T47D (cell line): Measurements from ENCODE around the gene AGMAT.
A peak's percentile ranks its signal among the peaks of the same experiment; 100 is the strongest.

Experiments used
- DNase-seq, 2 experiments: peaks; one replicate each; pipeline versions ENCODE4 v3.0.0 to v3.0.0-alpha.2; 2011 to 2012; ENCODE audit warnings: low read depth in 1 of 2, low spot score in 1 of 2
- JUND ChIP-seq: IDR thresholded peaks from 2 replicates; pipeline ENCODE4 v1.6.1; 2012; ENCODE audit warnings: low read depth
- in situ Hi-C: cut with HindIII; loops from 2 replicates; pipeline ENCODE4 v1.10.0; 2016; ENCODE audit warnings: low sequenced_read_pairs, low pct_unique_long_range_greater_than_20kb

The AGMAT gene, protein sequence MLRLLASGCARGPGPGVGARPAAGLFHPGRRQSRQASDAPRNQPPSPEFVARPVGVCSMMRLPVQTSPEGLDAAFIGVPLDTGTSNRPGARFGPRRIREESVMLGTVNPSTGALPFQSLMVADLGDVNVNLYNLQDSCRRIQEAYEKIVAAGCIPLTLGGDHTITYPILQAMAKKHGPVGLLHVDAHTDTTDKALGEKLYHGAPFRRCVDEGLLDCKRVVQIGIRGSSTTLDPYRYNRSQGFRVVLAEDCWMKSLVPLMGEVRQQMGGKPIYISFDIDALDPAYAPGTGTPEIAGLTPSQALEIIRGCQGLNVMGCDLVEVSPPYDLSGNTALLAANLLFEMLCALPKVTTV

DNA sequence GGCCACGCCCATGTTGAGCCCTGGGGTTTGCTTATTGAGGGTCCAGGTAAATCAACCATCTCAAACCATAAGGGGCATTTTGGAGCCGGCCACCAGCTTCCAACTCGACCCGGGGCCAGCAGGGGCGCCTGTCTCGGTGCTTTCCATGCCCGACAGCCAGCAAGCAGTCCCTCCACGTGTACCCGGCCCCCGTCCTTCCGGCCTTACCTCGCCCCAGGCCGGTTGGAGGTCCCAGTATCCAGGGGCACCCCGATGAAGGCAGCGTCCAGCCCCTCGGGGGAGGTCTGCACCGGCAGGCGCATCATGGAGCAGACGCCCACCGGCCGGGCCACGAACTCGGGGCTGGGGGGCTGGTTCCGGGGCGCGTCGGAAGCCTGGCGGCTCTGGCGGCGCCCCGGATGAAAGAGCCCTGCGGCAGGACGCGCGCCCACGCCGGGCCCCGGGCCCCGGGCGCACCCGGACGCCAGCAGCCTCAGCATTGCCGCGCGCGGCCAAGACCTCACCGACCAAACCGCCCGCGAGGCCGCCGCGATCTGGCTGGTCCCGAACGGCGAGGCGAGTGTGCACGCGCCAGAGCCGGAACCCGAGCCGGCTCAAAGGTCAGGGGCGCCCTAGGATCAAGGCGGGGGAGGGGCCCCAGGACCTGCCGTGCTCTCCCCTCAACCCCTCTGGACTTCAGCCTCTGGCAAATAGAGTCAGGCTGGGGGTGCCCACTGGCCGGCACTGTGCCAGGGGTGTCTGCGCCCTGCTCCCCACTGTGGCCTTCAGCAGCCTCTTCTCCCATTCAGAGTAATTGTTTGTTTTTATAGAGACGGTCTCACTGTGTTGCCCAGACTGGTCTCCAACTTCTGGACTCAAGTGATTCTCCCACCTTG is at the start of gene AGMAT:
AGMAT (minus strand) TSS at position 563 of the 875 bp plus-strand sequence; CDS start at position 479, 84 bp downstream.
- DNase-seq: peak; percentile 31 to 43
- in situ Hi-C loops: no loop called here
- no peak for TF ChIP-seq JUND

DNA sequence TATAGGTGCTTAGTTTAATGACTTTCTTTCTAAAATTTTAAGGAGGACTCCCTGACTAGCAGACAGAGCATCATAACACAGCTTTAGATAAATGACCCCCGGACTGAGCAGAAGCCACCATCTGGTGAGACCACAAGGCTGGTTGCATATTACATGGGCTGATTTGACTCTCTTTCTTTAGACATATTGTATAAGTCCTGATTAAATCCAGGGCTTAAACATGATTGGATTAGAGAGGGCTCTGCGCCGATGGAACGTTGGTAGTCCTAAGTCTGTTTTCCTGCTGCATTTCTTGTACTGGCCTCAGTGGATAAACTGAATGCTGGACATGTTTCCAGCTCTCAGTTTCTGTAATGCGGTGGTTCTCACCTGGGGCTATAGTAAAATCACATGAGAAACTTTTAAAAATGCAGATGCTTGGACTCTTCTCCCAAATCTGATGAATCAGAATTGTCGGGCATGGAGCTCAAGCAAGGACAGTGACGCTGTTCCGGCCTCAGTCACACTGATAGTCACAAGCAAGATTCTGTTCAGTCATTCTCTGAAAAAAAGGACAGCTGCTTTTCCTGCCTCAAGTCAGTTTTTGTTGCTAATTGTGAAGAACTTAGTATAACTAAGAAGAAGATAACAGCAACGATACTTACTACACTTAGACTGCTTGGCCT is 49.0 kb upstream of the AGMAT start:
- no peak for DNase-seq
- TF ChIP-seq JUND: no peak
- in situ Hi-C loops: no loop called here

DNA sequence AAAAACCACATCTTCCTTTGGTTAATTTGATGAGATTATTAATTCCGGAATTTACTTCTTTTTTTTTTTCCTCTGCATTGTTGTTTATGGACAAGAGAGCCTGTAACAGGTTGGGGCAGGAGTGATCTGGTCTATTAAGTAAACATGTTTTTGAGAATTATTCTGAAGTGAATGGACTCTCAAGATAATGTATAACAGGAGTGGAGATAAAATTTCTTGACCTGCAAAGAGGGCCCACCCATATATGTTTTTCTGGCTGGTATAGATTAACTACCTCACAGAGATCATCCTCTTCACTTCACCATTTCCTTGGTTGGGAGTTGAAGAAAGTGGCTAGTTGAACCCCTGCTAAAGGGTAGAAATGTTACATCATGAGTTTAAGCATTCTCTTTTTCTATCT is 43.2 kb upstream of the AGMAT start:
- in situ Hi-C loops: no loop called here
- no peak for TF ChIP-seq JUND

DNA sequence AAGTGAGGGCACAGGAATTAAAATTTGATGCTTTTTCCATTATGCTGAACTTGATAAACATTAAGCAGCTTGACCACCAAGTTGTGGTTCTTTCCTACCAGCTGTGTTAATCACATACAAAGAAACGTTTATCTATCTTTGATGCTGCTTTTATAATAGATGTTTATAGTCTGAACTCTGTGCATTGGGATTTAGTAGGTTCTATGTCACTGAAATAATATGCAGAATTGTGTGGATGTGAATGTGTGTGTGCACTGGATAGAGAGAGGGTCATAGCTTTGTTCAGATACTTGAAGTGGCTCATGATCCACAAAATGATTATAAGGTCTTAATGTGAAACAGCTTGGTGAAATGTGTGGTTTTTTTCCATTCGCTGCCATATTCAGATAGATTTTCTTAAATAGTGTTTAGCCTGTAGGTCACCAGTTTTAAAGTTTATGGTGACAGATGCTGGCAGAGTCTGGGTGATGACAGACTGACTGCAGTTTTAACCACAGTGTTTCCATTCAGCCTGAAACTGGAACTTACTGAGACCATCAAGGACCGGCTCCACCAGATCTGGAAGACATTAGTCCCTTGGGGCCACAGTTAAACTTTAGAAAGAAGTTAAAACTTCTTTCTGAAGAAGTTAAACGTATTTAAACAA is 42.6 kb upstream of the AGMAT start:
- TF ChIP-seq JUND: no peak
- DNase-seq: no peak
- in situ Hi-C loops: no loop called here

More for the DNA sequence above, 43.2 kb upstream of the AGMAT start:
- no peak for DNase-seq

DNA sequence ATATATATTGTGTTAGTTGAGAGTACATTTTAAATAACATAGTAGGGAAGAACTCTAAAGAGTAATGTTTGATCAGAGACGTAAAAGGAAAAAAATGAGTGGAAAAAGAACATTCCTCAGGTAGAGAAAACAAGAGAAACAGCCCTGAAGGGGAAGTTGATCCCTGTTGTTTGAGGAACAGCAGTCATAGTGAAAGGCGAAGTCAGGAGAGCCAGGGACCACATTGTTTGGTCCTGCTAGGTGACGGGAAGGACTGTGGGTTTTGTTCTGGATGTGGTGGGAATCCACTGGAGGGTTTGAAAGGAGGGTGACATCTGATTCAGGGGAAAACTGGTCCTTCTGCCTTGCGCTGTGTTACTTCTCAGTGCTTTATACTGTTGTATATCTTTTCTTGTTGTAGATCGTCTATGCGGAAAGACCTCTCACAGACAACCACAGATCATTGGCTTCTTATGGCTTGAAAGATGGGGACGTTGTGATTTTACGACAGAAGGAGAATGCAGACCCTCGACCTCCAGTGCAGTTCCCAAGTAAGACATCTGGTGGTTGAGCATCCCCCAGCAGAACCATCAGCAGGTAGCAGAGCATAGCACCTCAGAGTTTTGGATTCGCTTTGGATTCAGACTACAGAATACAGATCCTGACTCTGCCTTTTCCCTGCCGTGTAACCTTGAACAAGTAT is 41.6 kb upstream of the AGMAT start:
- no peak for TF ChIP-seq JUND
- in situ Hi-C loops: no loop called here
- no peak for DNase-seq

DNA sequence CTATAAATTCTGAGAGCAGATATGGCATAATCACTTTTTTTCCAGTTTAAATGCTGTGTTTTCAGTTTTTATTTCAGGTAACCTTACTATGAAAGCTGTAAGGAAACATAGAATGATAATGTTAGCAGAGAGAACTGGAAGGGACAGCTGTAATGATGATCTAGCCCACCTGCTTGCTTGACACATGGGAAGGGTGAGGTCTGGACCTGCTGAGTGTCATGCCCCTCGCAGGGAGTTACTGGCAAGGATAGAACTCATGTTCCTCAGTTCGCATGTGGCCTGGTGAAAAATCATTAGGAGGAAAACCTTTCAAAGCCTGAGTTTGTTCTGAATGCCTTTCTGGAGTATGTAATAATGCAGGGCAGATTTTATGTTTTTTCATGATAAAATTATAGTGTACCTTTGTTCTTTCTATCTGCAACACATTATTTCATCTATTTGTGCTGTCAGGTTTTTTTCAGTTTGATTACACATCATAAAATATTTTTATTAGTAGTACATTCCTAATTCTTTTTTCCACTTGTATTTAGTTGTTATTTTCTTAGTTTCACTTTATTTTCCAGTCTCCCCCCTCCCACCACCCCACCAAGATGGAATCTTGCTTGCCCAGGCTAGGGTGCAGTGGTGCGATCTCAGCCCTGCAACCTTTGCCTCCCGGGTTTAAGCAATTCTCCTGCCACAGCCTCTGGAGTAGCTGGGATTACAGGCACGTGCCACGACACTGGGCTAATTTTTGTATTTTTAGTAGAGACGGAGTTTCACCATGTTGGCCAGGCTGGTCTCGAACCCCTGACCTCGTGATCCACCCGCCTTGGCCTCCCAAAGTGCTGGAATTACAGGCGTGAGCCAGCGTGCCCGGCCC is 40.4 kb upstream of the AGMAT start:
- TF ChIP-seq JUND: no peak
- in situ Hi-C loops: no loop called here
- no peak for DNase-seq

DNA sequence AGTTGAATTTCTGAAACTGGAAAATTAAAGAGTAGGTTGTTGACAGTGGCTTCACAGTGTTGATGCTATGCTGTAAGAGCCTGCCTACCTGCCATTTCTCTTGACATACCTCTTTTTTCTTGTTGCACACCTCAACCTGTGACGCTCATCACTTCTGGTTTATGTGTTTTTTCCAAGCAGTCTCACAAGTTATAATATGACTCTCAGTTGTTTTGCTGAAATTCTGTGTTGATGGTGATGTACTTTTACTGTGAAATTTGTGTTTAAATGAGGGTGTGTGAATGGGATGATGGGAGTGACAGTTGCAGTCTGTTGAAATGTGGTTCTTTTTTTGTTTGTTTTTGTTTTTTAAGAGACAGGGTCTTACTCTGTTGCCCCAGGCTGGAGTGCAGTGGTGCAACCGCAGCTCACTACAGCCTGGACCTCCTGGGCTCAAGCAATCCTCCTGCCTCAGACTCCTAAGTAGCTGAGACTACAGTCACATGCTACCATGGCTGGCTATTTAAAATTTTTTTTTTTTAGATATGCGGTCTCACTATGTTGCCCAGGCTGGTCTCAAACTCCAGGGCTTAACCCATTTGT is 39.4 kb upstream of the AGMAT start:
- no peak for DNase-seq
- in situ Hi-C loops: no loop called here
- no peak for TF ChIP-seq JUND

DNA sequence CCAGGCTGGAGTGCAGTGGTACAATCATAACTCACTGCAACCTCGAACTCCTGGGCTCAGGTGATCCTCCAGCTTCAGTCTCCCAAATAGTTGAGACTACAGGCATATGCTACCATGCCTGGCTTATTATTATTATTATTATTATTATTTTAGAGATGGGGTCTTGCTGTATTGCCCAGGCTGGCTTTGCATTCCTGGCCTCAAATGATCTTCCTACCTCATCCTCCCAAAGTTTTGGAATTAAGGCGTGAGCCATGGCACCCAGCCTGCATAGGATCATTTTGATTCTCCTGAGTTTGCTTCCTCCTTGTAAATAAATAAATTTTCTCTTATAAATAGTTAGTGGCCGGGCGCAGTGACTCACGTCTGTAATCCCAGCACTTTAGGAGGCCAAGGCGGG is 38.6 kb upstream of the AGMAT start:
- in situ Hi-C loops: no loop called here
- no peak for DNase-seq
- TF ChIP-seq JUND: no peak

DNA sequence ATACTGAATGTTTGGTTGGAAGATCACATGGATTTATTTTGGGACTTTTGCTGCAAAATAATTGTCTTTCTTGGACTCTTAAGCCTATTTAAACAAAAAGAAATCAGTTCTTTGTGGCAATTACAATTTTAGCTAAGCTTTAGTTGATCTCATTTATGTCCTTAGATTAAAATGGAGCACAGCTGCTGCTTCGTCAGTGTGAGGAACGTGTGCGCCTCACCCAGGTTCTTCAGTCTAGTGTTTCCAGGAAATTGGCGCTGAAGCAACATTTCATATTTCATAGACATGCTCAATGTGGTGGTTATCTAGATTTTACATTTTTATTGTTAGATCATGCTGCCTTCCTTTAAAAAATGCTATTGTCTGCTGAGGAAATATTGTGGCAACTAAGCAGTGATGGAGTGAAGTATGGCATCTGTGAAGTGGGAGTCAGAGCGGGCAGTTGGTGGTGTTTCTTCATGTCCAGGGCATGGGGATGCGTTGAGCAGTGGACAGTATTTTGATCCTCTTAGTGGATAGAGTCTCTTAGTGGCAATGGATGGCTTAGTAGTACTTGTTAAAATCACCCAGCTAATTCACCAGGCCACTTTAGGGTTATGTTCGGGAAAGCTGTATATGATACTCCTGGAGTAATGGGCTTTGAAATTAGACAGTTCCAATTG is 38.0 kb upstream of the AGMAT start:
- in situ Hi-C loops: no loop called here
- no peak for DNase-seq
- TF ChIP-seq JUND: no peak

DNA sequence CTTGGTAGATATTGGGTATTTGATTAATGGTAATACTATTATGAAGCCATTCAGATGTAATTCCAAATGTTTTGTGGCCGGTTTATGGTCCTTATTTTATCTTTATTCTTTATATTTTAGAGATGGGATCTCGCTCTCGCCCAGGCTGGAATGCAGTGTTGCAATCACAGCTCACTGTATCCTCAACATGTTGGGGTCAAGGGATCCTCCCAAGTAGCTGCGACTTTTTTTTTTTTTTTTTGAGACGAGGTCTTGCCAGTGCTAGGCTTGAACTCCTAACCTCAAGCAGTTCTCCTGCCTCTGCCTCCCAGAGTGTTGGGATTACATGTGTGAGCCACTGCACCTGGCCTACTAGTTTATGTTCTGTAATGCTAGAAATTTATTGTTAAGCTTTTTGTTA is 37.1 kb upstream of the AGMAT start:
- TF ChIP-seq JUND: no peak
- in situ Hi-C loops: no loop called here
- no peak for DNase-seq
